ENCODE data around the gene BPIFB6. TPM values are rescaled to one million over a fixed set of nuclear protein-coding genes. Genes with fewer than 3 reads are reported as not detected.

BPIFB6 gene
- total RNA-seq, 1 experiment from 2014 or later: not detected

DNA sequence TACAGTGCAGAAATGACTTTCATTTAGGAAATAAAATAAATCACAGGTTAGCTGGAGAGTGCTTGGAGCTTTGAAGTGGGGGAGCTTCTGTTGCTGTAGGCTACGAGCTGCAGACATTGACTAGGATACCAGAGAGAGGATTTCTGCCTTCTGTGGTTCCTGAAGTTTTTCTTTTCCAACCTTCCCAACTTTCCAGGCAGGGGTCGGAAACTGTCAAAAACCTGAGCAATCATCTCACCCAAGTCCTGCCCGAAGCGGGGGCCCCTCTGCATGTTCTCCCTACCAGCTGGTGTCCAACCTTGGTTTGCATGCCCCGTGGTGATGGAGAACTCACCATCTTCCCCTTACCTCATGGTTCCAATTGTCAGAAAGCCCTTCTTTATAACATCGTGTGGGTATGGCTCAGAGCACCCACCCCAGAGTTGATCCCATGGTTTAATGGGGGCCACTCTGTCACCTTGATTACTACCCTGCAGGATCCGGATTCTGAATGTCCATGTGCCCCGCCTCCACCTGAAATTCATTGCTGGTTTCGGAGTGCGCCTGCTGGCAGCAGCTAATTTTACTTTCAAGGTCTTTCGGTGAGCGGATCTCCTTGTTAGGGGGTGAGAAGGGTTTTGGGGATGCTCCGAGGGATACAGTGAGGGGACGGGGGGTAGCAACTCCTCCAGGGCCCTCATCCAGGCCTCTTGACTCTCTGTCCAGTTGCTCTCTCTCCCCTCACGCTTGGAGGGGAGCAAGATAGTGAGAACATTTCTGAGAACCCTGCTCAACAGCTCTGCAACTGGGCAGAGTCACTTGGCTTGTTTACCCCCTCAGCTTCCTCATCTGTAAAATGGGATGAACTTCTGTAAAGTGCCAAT, 18.9 kb upstream of the BPIFB6 start:
- no peaks in the 10 kb centered on the region for H3K27me3 Mint-ChIP-seq (ENCODE audit: low read depth)
- TF ChIP-seq TP53 (CRISPR knock-in tag; IDR thresholded peaks at IDR 0.05): no peak
- TF ChIP-seq, protein P1, sequence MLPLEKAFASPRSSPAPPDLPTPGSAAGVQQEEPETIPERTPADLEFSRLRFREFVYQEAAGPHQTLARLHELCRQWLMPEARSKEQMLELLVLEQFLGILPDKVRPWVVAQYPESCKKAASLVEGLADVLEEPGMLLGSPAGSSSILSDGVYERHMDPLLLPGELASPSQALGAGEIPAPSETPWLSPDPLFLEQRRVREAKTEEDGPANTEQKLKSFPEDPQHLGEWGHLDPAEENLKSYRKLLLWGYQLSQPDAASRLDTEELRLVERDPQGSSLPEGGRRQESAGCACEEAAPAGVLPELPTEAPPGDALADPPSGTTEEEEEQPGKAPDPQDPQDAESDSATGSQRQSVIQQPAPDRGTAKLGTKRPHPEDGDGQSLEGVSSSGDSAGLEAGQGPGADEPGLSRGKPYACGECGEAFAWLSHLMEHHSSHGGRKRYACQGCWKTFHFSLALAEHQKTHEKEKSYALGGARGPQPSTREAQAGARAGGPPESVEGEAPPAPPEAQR (CRISPR knock-in tag; IDR thresholded peaks at IDR 0.05): no peak
- no peak for TF ChIP-seq NFYB (CRISPR knock-in tag; conservative IDR thresholded peaks at IDR 0.05; ENCODE audit: low read depth)
- TF ChIP-seq, protein P2, sequence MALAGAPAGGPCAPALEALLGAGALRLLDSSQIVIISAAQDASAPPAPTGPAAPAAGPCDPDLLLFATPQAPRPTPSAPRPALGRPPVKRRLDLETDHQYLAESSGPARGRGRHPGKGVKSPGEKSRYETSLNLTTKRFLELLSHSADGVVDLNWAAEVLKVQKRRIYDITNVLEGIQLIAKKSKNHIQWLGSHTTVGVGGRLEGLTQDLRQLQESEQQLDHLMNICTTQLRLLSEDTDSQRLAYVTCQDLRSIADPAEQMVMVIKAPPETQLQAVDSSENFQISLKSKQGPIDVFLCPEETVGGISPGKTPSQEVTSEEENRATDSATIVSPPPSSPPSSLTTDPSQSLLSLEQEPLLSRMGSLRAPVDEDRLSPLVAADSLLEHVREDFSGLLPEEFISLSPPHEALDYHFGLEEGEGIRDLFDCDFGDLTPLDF (CRISPR knock-in tag; IDR thresholded peaks at IDR 0.05): no peak
- no peak for TF ChIP-seq ZNF121 (CRISPR knock-in tag; IDR thresholded peaks at IDR 0.05)
- TF ChIP-seq ETV6 (CRISPR knock-in tag; IDR thresholded peaks at IDR 0.05): no peak
- TF ChIP-seq ELF4 (CRISPR knock-in tag; IDR thresholded peaks at IDR 0.05; ENCODE audit: low read depth): no peak
- no peak for TF ChIP-seq RELA (CRISPR knock-in tag; IDR thresholded peaks at IDR 0.05; ENCODE audit: borderline replicate concordance)
- H3K9me3 Mint-ChIP-seq: no peaks in the 10 kb centered on the region
- ATAC-seq: no peak
- CTCF ChIA-PET: no interaction called here
- H3K27ac Mint-ChIP-seq: no peak overlapping the region
- no peak overlapping the region for H3K4me3 Mint-ChIP-seq
- DNase-seq (ENCODE audit: low spot score): no peak
- POLR2A ChIA-PET: no interaction called here
- H3K4me1 Mint-ChIP-seq: peaks cover 16% of the 10 kb centered on the region; the same call in 1 of the 2 replicates
- H3K36me3 Mint-ChIP-seq: no peaks in the 10 kb centered on the region

DNA sequence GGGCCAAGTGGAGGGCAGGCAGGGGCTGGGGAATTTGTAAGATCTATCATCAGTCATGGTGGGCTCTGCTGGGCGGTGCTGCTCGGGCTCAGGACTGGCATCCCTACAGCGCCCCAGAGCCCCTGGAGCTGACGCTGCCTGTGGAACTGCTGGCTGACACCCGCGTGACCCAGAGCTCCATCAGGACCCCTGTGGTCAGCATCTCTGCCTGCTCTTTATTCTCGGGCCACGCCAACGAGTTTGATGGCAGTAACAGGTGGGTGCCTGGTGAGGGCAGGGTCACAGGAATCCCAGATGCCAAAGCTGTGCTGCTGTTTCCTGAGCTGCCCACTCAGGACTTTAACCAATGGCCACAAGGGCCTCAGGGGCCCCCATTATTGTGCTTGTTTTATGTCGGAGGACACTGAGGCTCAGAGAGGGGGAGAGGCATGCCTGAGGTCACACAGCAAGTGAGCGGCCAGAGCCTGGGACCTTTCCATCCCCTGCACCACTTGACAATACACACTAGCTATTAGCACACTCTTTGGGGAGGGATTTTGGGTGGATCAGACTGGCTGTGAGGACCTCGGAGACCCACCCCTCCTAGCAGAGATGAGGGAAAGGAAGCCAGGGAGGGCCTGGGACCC, 17.6 kb upstream of the BPIFB6 start:
- Mint-ChIP-seq H3K36me3 (no peaks in the 10 kb centered on the region), H3K27ac (no peak overlapping the region), H3K27me3 (ENCODE audit: low read depth) (no peaks in the 10 kb centered on the region), H3K9me3 (no peaks in the 10 kb centered on the region), H3K4me3 (no peak overlapping the region), H3K4me1 (peaks cover 16% of the 10 kb centered on the region; the same call in 1 of the 2 replicates)
- no peak for DNase-seq (ENCODE audit: low spot score)
- TF ChIP-seq ZNF416 (CRISPR knock-in tag; IDR thresholded peaks at IDR 0.05) (no peak), CREB1 (CRISPR knock-in tag; IDR thresholded peaks at IDR 0.05) (no peak), EMX1 (CRISPR knock-in tag; IDR thresholded peaks at IDR 0.05) (no peak), NFE2L1 (CRISPR knock-in tag; IDR thresholded peaks at IDR 0.05) (no peak), ATF1 (CRISPR knock-in tag; IDR thresholded peaks at IDR 0.05) (no peak), KAT7 (CRISPR knock-in tag; IDR thresholded peaks at IDR 0.05; ENCODE audit: borderline replicate concordance) (no peak), ZNF263 (CRISPR knock-in tag; IDR thresholded peaks at IDR 0.05; ENCODE audit: low read depth) (no peak), GTF2I (CRISPR knock-in tag; conservative IDR thresholded peaks at IDR 0.05) (no peak), ZNF396 (CRISPR knock-in tag; IDR thresholded peaks at IDR 0.05; ENCODE audit: borderline replicate concordance) (no peak)
- TF ChIP-seq, protein P3, sequence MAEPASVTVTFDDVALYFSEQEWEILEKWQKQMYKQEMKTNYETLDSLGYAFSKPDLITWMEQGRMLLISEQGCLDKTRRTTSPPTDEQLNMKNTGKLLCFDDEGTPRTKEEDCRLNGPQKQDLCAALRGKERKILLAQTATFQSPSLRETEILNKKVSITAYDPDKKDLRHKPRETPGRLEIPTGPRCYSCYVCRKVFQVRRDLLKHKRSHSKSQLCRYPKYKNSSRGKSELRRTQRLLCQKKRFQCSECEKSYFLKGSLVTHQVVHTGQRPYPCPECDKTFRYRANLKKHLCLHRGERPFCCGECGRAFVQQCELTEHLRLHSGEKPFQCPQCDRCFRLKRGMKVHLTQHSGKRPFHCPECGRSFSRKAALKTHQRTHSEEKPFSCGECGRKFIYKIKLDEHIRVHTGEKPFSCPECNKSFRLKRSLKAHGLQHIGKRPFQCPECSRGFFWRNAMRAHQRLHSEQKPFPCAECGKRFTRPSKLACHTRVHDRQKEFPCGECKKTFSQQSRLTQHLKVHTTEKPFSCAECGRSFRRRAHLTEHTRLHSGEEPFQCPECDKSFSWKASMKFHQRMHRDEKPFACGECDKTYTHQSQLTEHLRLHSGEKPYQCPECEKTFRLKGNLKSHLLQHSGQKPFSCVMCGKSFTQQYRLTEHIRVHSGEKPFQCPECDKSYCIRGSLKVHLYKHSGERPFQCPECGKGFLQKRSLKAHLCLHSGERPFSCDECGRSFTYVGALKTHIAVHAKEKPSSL (CRISPR knock-in tag; conservative IDR thresholded peaks at IDR 0.05): no peak
- ATAC-seq: no peak
- POLR2A ChIA-PET: no interaction called here
- CTCF ChIA-PET: interaction anchor here (0.9 to 5.6 kb wide), 5 partner anchors 8 to 120 kb away, joined by 4 to 34 read pairs (median 7); partner anchors contain the start of gene SUN5
